Measurements from ENCODE around the gene NCOR1. TPM values are rescaled to one million over a fixed set of nuclear protein-coding genes. Genes with fewer than 3 reads are reported as not detected.

NCOR1 gene
- total and polyA plus RNA-seq, 2 of the 13 experiments (the other 11 are each of a cell fraction or from before 2014, with no cell fraction given) = 57.0 to 71.7 TPM

GRCh38 chr17:15999141-15999973, 216.0 kb downstream of the NCOR1 start, which contains the start of the genes TTC19 and ZSWIM7 (continued):
- TF ChIP-seq SAFB2 (CRISPR knock-in tag; IDR thresholded peaks at IDR 0.05; ENCODE audit: borderline replicate concordance, low read depth) = peak; percentile 74; the same call in 1 of the 2 replicates
- peak; percentile 95 for TF ChIP-seq ZMYM4 (CRISPR knock-in tag; IDR thresholded peaks at IDR 0.05)
- TF ChIP-seq DMAP1 (CRISPR knock-in tag; IDR thresholded peaks at IDR 0.05) = peak; percentile 93
- no peak for TF ChIP-seq MAFK (conservative IDR thresholded peaks at IDR 0.05 in 1 of 2, IDR thresholded peaks at IDR 0.05 in 1 of 2; ENCODE audit: low read length in 2 of 2)
- no peak; the same call in 1 of the 2 replicates for TF ChIP-seq MTF2 (CRISPR knock-in tag; IDR thresholded peaks at IDR 0.05; ENCODE audit: borderline replicate concordance)
- no peak for TF ChIP-seq TBL1XR1 (IDR thresholded peaks at IDR 0.05; ENCODE audit: borderline replicate concordance, low read length, partially characterized antibody)
- TF ChIP-seq MTA1 (CRISPR knock-in tag; IDR thresholded peaks at IDR 0.05; ENCODE audit: borderline replicate concordance) = peak; percentile 88; the same call in 1 of the 2 replicates
- TF ChIP-seq ZNF468 (CRISPR knock-in tag; IDR thresholded peaks at IDR 0.05) = no peak; the same call in 1 of the 2 replicates
- TF ChIP-seq TAF15 (IDR thresholded peaks at IDR 0.05; ENCODE audit: low read depth, low read length, poor library complexity, severe bottlenecking) = no peak
- no peak for TF ChIP-seq RBM39 (IDR thresholded peaks at IDR 0.05; ENCODE audit: low read depth, low read length, poor library complexity, severe bottlenecking)
- no peak for TF ChIP-seq FOSL1 (CRISPR knock-in tag; IDR thresholded peaks at IDR 0.05; ENCODE audit: borderline replicate concordance)
- peak; percentile 76; the same call in 1 of the 2 replicates for TF ChIP-seq ZNF205 (CRISPR knock-in tag; IDR thresholded peaks at IDR 0.05)
- TF ChIP-seq BHLHE40 (IDR thresholded peaks at IDR 0.05; ENCODE audit: low read length) = peak; percentile 68
- TF ChIP-seq CHCHD3 (CRISPR knock-in tag; IDR thresholded peaks at IDR 0.05) = peak; percentile 84
- TF ChIP-seq MED1 (CRISPR knock-in tag; IDR thresholded peaks at IDR 0.05) = peak; percentile 86
- peak; percentile 82; the same call in 1 of the 2 replicates for TF ChIP-seq ZNF598 (CRISPR knock-in tag; IDR thresholded peaks at IDR 0.05; ENCODE audit: borderline replicate concordance)
- TF ChIP-seq CSRNP1 (CRISPR knock-in tag; IDR thresholded peaks at IDR 0.05) = peak; percentile 83
- peak; percentile 58 for TF ChIP-seq MAF1 (CRISPR knock-in tag; IDR thresholded peaks at IDR 0.05; ENCODE audit: borderline replicate concordance)
- TF ChIP-seq DNMT1 (CRISPR knock-in tag; IDR thresholded peaks at IDR 0.05) = peak; percentile 94
- no peak for TF ChIP-seq RFXANK (CRISPR knock-in tag; IDR thresholded peaks at IDR 0.05)
- TF ChIP-seq NCOA1 (CRISPR knock-in tag; IDR thresholded peaks at IDR 0.05) = no peak
- TF ChIP-seq ZNF280B (CRISPR knock-in tag; IDR thresholded peaks at IDR 0.05; ENCODE audit: borderline replicate concordance) = no peak; the same call in 1 of the 2 replicates
- TF ChIP-seq NKX3-1 (CRISPR knock-in tag; IDR thresholded peaks at IDR 0.05) = peak; percentile 85
- no peak for TF ChIP-seq ZNF34 (CRISPR knock-in tag; IDR thresholded peaks at IDR 0.05; ENCODE audit: borderline replicate concordance)
- peak; percentile 99 for TF ChIP-seq ZFY (CRISPR knock-in tag; IDR thresholded peaks at IDR 0.05)
- peak; percentile 75; the same call in 1 of the 2 replicates for TF ChIP-seq MIER2 (CRISPR knock-in tag; IDR thresholded peaks at IDR 0.05)
- peak; percentile 96 for TF ChIP-seq ZNF639 (CRISPR knock-in tag; conservative IDR thresholded peaks at IDR 0.05)
